GM19328 (cell line): ENCODE data around the gene RFC3.
A peak's percentile ranks its signal among the peaks of the same experiment; 100 is the strongest.

Experiments used
- ATAC-seq: cut with Tn5 transposase; IDR thresholded peaks from one replicate; pipeline ENCODE4 v1.9.1; 2021; ENCODE audit warnings: mild to moderate bottlenecking, moderate library complexity; ENCODE audit not compliant: unreplicated experiment

The RFC3 gene

DNA sequence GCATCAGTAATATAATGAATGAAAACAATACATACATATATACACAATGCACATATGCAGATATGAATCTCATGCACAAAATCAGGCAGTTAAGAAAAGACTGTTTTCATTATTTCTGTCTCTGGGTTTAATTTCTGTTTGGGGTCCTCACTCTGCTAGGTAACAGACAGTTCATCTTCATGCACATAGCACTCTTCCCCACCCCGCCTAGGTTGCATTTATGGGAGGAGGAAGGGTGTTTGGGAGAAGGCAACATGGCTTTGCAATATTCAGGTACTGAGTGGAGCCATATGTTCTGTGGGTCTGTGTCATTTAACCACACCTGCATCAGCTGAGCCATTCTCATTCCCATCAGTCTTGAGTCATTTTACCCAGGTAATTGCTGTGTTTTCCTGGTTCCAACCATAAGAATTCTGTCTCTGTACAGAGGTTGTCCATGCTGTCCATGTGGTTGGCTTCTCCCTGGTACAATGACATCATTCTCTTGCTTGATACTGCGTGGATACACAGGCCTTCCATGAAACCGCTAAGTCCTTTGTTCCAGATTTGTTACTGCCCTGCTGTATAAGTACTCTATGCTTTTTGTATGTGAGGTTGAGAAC lies 45.3 kb downstream of the RFC3 start:
- ATAC-seq, result no peak

DNA sequence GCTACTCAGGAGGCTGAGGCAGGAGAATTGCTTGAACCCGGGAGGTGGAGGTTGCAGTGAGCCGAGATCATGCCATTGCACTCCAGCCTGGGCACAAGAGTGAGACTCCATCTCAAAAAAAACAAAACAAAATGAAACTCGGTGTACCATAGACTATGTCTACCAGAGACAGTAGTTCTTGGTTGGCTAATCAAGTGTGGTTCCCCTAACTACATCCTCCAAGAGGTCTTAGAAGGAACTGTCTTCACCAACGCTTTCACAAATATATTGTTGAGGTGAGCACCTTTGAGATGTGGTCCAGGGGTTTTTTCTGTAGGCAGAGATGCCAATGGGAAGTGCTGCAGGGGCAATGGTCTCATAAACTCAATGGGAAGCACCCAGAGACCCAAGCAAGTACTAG lies 48.0 kb downstream of the RFC3 start:
- ATAC-seq, result peak; percentile 75

DNA sequence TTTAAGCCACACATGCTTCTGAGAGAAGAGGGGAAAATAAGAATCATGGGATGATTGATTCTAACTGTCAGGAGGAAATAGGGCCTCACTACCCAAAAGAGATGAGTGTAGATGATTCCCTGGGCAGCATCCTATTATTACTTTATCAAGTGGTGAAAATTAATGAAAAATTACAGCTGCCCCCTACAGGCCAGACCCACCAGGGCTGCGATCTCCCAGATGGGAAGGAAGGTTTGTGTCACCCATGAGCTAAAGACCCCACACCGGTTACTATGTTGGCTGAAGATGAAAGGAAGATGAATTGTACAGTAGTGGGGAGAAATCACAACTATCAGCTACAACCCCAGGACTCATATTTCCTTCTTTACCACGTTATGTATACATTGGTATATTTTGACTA lies 49.5 kb downstream of the RFC3 start:
- ATAC-seq, result no peak

DNA sequence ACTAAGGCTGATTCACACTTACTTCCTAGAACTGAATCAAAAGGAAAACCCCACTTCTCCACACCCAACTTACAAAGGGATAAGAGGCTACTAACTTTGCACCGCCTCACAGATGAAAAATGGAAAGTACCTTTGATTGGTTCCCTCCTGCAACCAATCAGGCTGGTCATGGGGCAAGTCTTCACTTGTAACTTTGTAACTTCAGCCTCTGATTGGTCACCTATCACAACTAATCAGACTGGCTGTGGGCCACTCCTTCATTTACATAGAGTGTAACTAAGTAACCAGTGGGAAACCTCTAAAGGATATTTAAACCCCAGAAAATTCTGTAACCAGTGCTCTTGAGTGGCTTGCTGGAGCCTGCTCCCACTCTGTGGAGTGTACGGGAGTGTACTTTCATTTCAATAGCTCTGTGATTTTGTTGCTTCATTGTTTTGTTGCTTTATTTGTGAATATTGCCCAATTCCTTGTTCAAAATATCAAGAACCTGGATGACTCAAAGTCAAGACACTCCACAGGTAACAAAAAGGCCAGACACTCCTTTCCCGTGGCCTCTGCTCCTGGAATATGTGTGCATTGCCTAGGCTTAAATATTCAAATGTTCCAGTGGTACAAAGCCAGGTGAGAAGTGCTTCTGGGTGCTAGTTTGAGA lies 50.5 kb downstream of the RFC3 start:
- ATAC-seq, result no peak

DNA sequence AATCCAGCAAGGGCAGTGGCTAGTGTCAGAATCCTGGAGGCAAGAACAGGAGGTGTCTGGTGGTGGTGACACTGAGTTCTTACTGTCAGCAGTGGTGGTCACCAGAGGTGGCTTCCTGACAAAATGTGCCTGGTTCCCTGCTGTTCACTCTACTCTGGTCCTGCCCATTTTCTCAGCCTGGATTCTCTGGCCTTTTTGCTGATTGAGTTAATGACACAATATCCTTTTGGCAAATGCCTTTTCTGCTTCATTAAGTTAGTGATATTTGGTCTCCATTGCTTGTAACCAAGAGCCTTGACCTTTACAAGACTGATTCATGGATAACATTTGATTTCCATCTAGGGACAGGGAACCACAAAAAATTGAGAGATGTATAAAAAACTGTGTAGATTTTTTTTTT lies 51.1 kb downstream of the RFC3 start:
- ATAC-seq, result no peak

DNA sequence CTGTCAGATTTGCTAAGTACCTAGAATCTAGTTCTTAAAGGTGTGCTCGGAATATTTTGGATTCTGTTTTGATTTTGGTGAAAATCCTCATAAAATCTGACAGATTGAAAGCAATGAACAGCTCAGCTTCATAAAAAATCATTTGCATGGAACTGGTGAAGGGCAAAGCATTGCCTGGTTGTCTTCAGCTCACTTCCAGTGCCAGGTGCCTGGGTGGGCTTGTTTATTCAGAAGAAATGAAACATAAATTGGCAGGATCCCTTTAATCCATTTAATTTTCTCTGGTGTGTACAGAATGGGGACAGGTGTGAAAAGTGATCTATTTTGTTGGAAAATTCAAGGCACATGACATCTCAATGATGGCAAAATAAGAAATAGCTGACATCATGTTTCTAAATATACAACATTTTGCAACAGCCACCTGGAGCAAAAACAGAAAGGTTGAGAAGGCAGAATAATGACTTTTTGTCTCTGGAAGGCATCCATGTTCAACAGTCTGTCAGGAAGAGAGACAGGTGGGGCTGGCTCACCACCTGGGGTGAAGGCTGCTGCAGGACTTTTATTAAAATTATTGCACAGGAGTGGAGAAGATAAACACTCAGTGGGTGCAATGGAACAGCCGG lies 52.2 kb downstream of the RFC3 start:
- no peak for ATAC-seq

DNA sequence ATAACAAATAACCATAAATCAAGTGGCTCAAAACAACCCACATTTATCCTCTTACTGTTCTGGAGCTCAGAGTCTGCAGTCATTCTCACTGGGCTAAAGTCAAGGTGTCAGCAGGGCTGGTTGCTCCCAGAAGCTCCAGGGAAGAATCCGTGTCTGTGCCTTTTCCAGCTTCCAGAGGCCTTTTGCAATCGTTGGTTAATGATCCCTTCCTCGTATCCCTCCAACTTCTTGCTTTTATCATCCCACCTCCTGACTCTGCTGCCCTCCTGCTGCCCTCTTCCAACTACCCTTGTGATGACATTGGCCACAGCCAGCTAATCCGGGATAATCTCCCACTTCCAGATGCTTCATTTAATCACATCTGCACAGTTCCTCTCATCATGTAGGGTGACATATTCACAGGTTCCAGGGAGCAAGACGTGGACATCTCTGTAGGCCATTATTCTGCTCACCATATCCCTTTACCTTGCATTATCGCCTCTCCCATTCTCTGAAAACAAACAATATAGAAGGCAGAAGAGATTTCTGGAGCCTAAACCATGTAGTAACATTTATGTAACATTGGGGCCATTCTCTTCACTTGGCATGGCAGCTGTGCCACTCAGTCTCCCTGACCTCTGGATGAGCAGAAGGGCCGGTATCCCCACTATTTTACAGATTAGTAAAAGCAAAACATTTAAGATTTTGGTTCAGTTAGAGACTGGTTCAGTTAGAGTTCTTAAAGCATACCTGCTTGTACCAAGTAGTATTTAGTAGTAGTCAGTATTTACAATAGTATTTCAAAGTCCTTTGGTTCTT lies 53.5 kb downstream of the RFC3 start:
- no peak for ATAC-seq

DNA sequence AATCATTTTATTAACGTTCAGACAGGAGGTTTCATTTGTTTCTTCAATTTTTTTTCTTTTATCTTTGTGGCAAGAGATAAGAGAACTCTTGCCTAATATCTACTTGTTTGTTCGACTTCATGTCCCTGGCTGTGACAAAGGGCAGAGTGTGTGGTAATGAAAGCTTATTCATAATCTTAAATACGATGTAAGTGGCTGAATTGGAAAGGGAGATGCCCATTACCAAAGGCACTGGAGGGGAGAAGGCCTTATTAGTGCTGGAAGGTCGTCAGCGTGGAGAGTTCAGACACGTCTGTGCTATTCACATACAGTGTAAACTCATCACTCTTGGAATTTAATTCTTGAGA lies 54.0 kb downstream of the RFC3 start:
- ATAC-seq, result no peak

DNA sequence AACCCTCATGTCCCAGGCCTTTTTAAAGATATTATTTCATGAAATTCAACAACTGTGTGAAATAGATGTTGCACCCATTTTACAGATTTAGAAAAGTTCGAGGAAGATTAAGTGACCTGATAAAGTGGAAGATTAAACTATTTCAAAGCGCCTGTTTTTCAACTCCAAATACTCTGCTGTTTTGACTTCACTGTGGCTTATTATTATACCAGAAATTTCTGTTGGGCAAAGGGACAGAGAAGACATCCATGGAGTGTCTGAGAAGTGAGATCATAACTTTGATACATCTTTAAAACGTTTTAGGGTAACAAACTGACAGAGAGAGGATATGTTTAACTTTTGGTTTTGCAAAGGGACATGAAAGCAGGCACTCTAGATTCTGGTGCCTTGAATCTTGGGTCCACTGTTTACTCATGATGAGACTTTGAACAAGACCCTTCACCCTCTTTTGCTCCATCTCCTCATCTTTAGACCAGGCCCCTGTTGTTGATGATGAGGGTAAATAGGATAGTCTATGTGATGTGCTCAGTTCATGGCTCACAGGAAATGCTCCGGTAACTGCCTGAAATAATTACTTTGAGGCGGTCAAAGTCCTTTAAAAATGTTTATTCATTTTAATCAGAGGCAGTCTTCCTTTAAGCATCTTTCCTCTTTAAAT lies 55.4 kb downstream of the RFC3 start:
- ATAC-seq, result no peak

DNA sequence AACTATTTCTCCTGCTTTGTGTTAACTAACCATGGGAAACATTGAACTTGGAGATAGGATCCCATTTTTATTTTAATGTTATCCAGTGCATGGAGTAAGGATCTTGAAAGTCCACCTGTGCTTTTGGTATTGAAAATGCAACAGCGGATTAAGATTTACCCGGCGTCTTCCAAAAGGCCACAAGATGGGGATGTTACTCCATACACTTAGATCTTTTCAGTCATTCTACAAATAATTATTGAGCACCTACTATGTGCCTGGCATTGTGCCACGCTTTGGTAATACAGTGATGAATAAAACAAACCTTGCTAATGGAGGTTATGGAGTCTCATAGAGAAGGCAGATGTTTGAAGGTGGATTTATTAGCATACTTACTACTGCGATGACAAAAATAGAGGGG lies 56.9 kb downstream of the RFC3 start:
- ATAC-seq, result no peak

DNA sequence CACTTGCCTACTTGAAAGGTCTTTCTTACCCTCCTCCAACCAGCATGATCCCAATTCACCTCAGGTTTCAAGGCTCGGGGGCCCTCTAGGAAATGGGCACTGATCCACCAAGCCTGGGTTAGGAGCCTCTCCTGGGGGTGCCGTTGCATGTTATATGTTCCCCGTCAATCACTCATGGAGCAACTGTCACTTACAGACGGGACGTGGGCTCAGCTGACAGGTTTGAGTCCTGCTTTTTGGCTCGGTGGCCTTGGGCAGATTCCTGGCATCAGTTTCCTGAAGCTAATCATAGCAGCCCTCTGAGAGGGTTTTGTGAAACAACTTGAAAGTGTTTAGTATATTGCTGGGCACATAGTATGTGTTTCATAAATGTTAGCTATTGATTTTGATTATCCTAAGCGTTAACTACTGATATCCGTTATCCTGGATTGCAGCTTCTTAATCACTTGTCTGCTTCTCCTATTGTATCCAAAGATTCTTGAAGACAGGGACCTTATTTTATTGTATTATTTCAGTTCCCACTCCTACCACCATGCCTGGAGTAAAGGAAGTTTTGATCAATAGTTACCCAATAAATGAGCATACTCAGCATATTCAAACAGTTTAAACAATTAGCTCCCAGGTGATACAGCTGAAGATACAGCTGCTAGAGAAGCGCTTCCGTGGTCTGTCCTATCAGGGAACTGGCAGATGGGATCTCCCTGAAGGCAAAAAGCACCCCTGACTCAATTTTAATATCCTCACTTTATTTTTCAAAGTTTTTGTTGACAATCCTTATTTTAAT lies 57.9 kb downstream of the RFC3 start:
- no peak for ATAC-seq

DNA sequence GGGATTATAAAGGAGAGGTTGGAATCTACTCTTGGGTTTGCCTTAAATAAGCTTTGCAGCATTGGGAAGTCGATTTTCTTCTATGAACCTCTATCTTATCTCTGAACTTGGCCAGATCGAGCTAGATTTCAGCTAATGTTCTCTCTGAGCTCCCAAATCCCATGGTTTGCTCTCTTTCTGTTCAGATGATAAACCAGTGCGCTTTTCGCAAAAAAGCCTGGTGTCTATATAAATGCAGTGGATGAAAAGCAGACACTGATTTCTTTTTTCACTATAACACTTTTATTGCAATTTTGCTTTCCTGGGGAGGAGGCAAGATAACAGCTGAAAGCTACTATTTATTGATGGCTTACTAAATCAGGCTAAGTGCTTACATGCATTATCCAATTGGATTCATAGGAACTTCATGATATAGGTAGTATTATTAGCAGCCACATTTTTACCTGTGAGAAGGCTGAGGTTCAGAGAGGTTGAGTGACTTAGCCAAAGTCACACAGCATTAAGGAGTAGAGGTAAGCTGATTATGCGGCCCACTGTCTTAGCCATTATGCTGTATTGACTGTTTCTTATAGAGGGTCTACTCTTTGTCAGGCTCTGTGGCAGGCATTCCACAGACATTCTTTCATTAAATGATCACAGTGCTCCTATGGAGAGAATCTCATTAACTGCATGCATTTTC lies 58.9 kb downstream of the RFC3 start:
- no peak for ATAC-seq

DNA sequence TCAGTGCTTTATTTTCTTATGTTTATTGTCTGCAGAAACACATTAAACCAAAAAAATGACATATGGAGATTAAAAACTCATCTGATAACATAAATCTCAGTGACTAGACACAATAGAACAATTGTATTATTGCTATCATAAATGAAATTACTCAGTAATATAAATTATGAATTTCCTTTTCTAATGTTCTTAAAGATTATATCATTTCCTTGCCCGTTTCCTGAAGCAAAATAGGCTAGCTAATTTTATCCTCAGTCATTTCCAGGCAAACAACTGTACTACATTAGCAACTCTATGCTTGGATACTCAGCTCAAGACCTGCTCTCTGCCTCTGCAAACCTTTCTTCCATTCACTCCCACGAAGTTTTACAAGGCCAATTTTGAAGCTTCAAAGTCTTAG lies 61.2 kb downstream of the RFC3 start:
- ATAC-seq, result no peak

DNA sequence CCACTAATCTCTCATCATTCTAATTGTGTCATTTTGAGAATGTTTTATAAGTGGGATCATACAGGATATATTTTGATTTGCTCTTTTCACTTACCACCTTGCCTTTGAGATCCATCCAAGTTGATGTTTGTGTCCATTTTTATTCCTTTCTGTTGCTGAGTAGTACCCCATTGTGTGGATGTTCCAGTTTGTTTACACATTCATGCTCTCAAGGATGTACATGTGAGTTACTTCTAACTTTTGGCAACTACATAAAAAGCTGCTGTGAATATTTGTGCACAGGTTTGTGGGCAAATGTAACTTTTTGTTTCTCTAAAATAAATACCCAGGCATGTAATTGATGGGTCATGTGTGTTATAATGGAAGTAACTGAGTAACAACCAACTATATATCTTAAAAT lies 64.9 kb downstream of the RFC3 start:
- no peak for ATAC-seq

DNA sequence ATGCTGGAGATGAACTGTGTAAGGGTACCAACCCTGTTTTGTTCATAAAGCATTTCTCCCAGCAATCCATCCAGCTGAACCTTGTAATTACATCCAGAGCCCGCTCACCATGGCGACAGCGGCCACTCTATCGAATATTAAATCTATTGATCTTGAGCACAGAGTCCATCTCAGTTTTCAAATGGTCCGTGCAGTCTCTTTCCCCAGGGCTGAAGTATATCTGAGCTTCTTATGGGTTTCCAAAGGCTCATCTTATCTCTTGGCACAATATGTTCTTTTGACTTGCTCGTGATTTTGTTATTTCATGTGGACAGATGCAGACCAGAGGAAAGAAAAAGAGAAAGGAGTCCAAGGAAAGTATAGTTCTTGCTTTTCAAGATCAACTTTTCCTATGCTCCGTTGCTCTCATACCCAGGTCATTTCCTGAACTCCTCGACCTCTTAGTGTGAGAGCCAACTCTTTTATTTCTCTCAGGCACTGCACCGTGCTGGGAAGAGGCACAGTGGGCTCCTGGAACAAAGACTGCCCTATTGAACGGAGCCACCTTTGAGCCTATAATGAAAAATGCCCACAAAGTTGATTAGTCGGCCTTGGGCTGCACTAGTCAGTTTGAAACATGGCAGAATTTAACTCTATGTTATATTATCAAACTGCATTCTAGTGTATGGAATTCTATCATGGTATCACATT lies 66.7 kb downstream of the RFC3 start:
- no peak for ATAC-seq
